ENCODE measurements around the gene C1QL2. TPM values are rescaled to one million over a fixed set of nuclear protein-coding genes. Genes with fewer than 3 reads are reported as not detected.

Gene C1QL2
- total RNA-seq, 1 experiment from 2014 or later = not detected

GRCh38 chr2:119117891-119118882 is 40.4 kb downstream of the C1QL2 start:
- ChIA-PET RAD21 (ENCODE audit: low non-redundant PET in 1 of 2, low total read pairs in 2 of 2, uncharacterized antibody in 2 of 2, unreplicated experiment in 2 of 2) (no interaction called here), CTCF (no interaction called here), POLR2A (no interaction called here)
- H3K4me1 ChIP-seq (ENCODE audit: control insufficient read depth in 1 of 2, insufficient read depth in 2 of 2, low read length in 2 of 2) = no peaks in the 10 kb centered on the region
- H3K36me3 ChIP-seq (ENCODE audit: control insufficient read depth in 1 of 2, insufficient read depth in 2 of 2, low read length in 2 of 2) = no peaks in the 10 kb centered on the region
- ATAC-seq = no peak
- H3K79me2 ChIP-seq (ENCODE audit: insufficient read depth, low read length) = no peaks in the 10 kb centered on the region
- no peaks in the 10 kb centered on the region; the same call in 1 of the 2 replicates for H3K27me3 ChIP-seq (ENCODE audit: insufficient read depth, low read length)
- H3K9ac ChIP-seq (ENCODE audit: low read length) = no peak overlapping the region
- H3K4me2 ChIP-seq (ENCODE audit: low read length) = no peak overlapping the region
- no peaks in the 10 kb centered on the region for H3K9me2 ChIP-seq (ENCODE audit: insufficient read depth)
- no TSS peak for BruUV-seq (replicated peaks)
- H3K9me3 ChIP-seq (ENCODE audit: control insufficient read depth in 1 of 2, insufficient read depth in 1 of 2, low read depth in 1 of 2, low read length in 2 of 2) = no peaks in the 10 kb centered on the region
- DNase-seq (ENCODE audit: low read depth, low spot score) = no peak
- no peaks in the 10 kb centered on the region for H4K20me1 ChIP-seq (ENCODE audit: insufficient read depth)
- H3K27ac ChIP-seq (ENCODE audit: low read depth, low read length) = no peak overlapping the region
- no peak for TF ChIP-seq ELF1 (IDR thresholded peaks at IDR 0.05; ENCODE audit: borderline replicate concordance, low read depth)
- no peak for TF ChIP-seq EZH2 (IDR thresholded peaks at IDR 0.05)
- TF ChIP-seq EZH2phosphoT487 (IDR thresholded peaks at IDR 0.05; ENCODE audit: borderline replicate concordance) = no peak
- TF ChIP-seq TCF7L2 (IDR thresholded peaks at IDR 0.05; ENCODE audit: borderline replicate concordance, extremely low read depth, insufficient read depth, insufficient read length) = no peak
- no peak for TF ChIP-seq EGR1 (IDR thresholded peaks at IDR 0.05; ENCODE audit: low read depth)
- TF ChIP-seq ZFX (IDR thresholded peaks at IDR 0.05) = no peak
- intact Hi-C loops (cut with micrococcal nuclease) = no loop called here
- H3K4me3 ChIP-seq (replicated peaks in 1 of 2; ENCODE audit: low read depth in 1 of 2, low read length in 2 of 2) = no peak overlapping the region
- no peak overlapping the region for H2AFZ ChIP-seq (ENCODE audit: low read depth, low read length, poor library complexity, severe bottlenecking)

GRCh38 chr2:119117408-119117807 is 41.1 kb downstream of the C1QL2 start:
- H3K27me3 ChIP-seq (ENCODE audit: insufficient read depth, low read length) = no peaks in the 10 kb centered on the region; the same call in 1 of the 2 replicates
- H3K79me2 ChIP-seq (ENCODE audit: insufficient read depth, low read length) = no peaks in the 10 kb centered on the region
- ATAC-seq (no peak), DNase-seq (ENCODE audit: low read depth, low spot score) (no peak)
- RAD21 ChIA-PET (ENCODE audit: low non-redundant PET in 1 of 2, low total read pairs in 2 of 2, uncharacterized antibody in 2 of 2, unreplicated experiment in 2 of 2) = no interaction called here
- H3K4me3 ChIP-seq (replicated peaks in 1 of 2; ENCODE audit: low read depth in 1 of 2, low read length in 2 of 2) = no peak overlapping the region
- H3K27ac ChIP-seq (ENCODE audit: low read depth, low read length) = no peak overlapping the region
- H4K20me1 ChIP-seq (ENCODE audit: insufficient read depth) = no peaks in the 10 kb centered on the region
- CTCF ChIA-PET = no interaction called here
- intact Hi-C loops (cut with micrococcal nuclease) = no loop called here
- no peaks in the 10 kb centered on the region for H3K9me3 ChIP-seq (ENCODE audit: control insufficient read depth in 1 of 2, insufficient read depth in 1 of 2, low read depth in 1 of 2, low read length in 2 of 2)
- no peaks in the 10 kb centered on the region for H3K36me3 ChIP-seq (ENCODE audit: control insufficient read depth in 1 of 2, insufficient read depth in 2 of 2, low read length in 2 of 2)
- no peaks in the 10 kb centered on the region for H3K9me2 ChIP-seq (ENCODE audit: insufficient read depth)
- peaks cover 0 to 1% of the 10 kb centered on the region in 2 experiments; a peak in 2 of 4 replicates for H3K4me1 ChIP-seq (ENCODE audit: control insufficient read depth in 1 of 2, insufficient read depth in 2 of 2, low read length in 2 of 2)
- no peak overlapping the region for H3K4me2 ChIP-seq (ENCODE audit: low read length)
- H2AFZ ChIP-seq (ENCODE audit: low read depth, low read length, poor library complexity, severe bottlenecking) = no peak overlapping the region
- POLR2A ChIA-PET = no interaction called here
- H3K9ac ChIP-seq (ENCODE audit: low read length) = no peak overlapping the region
- no TSS peak for BruUV-seq (replicated peaks)
- TF ChIP-seq ZNF274 (IDR thresholded peaks at IDR 0.05; ENCODE audit: low read depth, low read length) (no peak), EGR1 (IDR thresholded peaks at IDR 0.05; ENCODE audit: low read depth) (no peak), ZBTB33 (IDR thresholded peaks at IDR 0.05; ENCODE audit: extremely low read depth, insufficient replicate concordance, low read length) (no peak), RAD21 (IDR thresholded peaks at IDR 0.05; ENCODE audit: low read depth) (no peak), ZFX (IDR thresholded peaks at IDR 0.05) (no peak), ELF1 (IDR thresholded peaks at IDR 0.05; ENCODE audit: borderline replicate concordance, low read depth) (no peak), SRF (IDR thresholded peaks at IDR 0.05; ENCODE audit: low read depth) (no peak), EZH2phosphoT487 (IDR thresholded peaks at IDR 0.05; ENCODE audit: borderline replicate concordance) (no peak), CTCF (IDR thresholded peaks at IDR 0.05 in 2 of 3, conservative IDR thresholded peaks at IDR 0.05 in 1 of 3; ENCODE audit: borderline replicate concordance in 1 of 3, insufficient read depth in 1 of 3, low read depth in 2 of 3, low read length in 2 of 3) (no peak), MAX (IDR thresholded peaks at IDR 0.05) (no peak), CBX3 (IDR thresholded peaks at IDR 0.05; ENCODE audit: low read depth) (no peak), JUND (IDR thresholded peaks at IDR 0.05) (no peak), SIN3A (IDR thresholded peaks at IDR 0.05; ENCODE audit: low read depth) (no peak)
